HG03469 (cell line): ENCODE measurements around the gene APOE.
"Not testable (repeated sequence)": the region's sequence is repeated elsewhere in the genome, so short reads cannot be mapped to it uniquely, and the experiment has no call there.

Experiments
- ATAC-seq: cut with Tn5 transposase; IDR thresholded peaks from one replicate; pipeline ENCODE4 v1.9.1; 2021; ENCODE audit warnings: mild to moderate bottlenecking, moderate library complexity, moderate number of reproducible peaks; ENCODE audit not compliant: unreplicated experiment

The APOE gene

DNA sequence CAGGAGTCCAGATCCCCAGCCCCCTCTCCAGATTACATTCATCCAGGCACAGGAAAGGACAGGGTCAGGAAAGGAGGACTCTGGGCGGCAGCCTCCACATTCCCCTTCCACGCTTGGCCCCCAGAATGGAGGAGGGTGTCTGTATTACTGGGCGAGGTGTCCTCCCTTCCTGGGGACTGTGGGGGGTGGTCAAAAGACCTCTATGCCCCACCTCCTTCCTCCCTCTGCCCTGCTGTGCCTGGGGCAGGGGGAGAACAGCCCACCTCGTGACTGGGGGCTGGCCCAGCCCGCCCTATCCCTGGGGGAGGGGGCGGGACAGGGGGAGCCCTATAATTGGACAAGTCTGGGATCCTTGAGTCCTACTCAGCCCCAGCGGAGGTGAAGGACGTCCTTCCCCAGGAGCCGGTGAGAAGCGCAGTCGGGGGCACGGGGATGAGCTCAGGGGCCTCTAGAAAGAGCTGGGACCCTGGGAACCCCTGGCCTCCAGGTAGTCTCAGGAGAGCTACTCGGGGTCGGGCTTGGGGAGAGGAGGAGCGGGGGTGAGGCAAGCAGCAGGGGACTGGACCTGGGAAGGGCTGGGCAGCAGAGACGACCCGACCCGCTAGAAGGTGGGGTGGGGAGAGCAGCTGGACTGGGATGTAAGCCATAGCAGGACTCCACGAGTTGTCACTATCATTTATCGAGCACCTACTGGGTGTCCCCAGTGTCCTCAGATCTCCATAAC lies at the start of gene APOE:
Gene APOE, plus strand, starts transcription at position 360 of the 724 bp plus-strand sequence. CDS start 829 bp downstream, outside the sequence.
- no peak for ATAC-seq

GRCh38 chr19:44856421-44857083 lies 49.0 kb upstream of the APOE start:
- ATAC-seq = no peak

GRCh38 chr19:44857837-44858236 lies 47.8 kb upstream of the APOE start:
- ATAC-seq = no peak

- not testable (repeated sequence) for ATAC-seq
Measured at GRCh38 chr19:44861576-44861975, 44.0 kb upstream of the APOE start.

DNA sequence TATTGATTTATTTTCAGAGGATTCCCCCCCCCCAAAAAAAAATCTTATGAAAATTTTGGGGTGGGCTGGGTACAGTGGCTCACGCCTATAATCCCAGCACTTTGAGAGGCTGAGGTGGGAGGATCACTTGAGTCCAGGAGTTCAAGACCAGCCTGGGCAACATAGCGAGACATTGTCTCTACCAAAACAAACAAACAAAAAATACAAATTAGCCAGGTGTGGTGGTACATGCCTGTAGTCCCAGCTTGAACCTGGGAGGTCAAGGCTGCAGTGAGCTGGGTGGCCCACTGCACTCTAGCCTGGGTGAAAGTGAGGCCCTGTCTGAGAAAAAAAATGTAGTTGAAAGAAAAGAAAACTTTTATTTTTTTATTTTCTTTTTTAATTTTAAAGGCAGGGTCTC lies 41.6 kb upstream of the APOE start:
- no peak for ATAC-seq

DNA sequence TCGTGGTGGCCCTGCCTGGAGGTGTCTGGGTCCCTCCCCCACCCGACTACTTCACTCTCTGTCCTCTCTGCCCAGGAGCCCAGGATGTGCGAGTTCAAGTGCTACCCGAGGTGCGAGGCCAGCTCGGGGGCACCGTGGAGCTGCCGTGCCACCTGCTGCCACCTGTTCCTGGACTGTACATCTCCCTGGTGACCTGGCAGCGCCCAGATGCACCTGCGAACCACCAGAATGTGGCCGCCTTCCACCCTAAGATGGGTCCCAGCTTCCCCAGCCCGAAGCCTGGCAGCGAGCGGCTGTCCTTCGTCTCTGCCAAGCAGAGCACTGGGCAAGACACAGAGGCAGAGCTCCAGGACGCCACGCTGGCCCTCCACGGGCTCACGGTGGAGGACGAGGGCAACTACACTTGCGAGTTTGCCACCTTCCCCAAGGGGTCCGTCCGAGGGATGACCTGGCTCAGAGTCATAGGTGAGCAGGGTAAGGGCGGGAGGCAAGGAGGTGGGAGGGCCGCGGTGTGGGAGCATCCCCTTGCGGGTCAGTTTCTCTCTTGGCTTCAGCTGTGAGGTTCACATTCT lies 40.3 kb upstream of the APOE start:
- no peak for ATAC-seq

DNA sequence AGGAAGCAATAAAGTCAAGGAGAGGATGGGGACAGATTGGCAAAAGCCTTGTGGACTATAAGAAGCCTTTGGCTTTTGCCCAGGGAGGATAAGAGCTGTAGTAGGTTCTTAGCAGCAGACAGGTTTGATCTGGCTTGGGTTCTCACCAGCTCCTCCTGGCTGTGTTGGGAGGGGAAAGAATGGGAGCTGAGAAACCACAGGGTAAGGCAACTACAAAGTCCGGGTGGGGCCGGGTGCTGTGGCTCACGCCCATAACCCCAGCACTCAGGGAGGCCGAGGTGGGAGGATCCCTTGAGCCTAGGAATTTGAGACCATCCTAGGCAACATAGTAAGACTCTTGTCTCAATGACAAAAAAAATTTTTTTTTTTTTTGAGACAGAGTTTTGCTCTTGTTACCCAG lies 38.9 kb upstream of the APOE start:
- no peak for ATAC-seq

DNA sequence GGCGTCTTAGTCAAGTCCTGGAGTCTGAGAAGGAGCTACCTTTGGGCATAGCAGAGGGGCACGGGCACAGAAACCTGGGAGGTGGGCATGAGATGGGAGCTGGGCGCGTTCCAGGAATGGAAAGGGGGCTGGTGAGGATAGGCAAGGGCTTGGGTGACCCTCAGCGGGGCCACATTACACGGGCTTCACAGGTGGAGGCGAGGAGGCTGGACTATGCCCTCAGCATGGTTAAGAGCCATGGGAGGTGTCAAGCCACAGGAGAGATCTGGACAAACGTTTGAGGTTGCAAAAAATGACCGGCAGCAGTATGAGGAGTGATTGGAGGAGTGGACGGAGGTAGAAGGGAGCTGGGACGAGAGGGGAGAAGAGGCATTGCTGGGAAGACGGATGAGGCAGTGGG lies 38.0 kb upstream of the APOE start:
- ATAC-seq = no peak

DNA sequence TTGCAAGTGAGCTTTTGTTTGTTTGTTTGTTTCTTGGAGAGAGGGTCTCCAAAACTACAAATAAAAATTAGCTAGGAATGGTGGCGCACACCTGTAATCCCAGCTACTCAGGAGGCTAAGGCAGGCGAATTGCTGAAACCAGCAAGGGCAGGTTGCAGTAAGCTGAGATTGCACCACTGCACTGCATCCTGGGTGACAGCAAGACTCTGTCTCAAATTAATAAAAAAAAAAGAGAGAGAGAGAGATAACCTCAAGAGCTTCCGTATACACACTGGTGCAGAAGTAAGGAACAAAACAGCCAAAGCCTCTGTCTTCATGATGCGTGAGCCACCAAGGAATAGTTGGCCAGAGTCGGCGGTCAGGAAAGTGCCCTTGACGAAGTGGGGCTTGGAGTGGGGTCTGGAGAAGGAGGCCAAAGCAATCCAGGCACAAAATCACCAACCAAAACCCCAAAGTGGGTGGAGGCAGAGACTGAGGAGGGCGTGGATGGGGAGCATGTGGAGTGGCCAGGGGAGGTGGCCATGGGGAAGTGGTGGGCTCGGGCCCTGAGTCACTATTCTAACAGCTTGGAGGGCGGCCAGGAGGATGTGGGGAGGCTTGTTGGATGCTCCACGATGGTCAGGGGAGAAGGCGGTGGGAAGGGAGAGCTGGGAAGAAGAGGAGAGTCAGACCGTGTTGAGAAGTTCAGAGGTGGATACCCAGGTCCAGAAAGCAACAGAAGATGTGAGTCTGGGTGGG lies 35.7 kb upstream of the APOE start:
- ATAC-seq = no peak

- no peak for ATAC-seq
Measured at GRCh38 chr19:44871809-44872208, 33.8 kb upstream of the APOE start.

DNA sequence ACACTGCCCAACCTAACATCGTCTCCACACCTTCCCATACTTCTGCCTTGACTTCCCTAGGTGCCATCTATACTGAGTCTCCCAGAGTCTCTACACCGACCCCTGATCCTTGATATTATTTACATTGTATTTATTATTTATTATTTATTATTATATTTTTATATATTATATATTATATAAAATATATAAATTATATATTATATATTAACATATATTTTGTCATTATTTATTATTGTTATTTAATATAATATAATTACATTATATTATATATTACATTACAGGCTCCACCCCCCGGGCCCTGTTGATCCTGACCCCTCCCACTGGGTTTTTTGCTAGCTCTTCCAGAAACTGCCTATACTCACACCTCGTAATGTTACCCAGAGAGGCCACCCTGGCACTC lies 32.9 kb upstream of the APOE start:
- no peak for ATAC-seq

DNA sequence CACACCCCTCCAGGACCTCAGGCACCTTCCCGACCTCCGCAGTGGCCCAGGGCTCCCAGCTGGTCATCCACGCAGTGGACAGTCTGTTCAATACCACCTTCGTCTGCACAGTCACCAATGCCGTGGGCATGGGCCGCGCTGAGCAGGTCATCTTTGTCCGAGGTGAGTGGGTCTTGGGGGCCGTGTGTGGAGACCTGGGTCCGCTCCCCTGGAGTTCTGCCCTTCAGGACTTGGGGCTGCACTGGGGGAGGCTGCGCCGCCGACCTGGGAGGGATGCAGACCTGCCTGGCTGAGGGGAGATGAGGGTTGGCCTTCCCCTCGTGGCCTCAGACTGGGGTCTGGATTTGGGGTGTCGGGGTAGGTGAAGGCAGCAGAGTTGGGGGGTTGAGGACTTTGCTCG lies 31.3 kb upstream of the APOE start:
- no peak for ATAC-seq

- ATAC-seq = no peak
Measured at GRCh38 chr19:44875666-44876451, 29.7 kb upstream of the APOE start.

GRCh38 chr19:44876930-44877535 lies 28.6 kb upstream of the APOE start:
- ATAC-seq = no peak

DNA sequence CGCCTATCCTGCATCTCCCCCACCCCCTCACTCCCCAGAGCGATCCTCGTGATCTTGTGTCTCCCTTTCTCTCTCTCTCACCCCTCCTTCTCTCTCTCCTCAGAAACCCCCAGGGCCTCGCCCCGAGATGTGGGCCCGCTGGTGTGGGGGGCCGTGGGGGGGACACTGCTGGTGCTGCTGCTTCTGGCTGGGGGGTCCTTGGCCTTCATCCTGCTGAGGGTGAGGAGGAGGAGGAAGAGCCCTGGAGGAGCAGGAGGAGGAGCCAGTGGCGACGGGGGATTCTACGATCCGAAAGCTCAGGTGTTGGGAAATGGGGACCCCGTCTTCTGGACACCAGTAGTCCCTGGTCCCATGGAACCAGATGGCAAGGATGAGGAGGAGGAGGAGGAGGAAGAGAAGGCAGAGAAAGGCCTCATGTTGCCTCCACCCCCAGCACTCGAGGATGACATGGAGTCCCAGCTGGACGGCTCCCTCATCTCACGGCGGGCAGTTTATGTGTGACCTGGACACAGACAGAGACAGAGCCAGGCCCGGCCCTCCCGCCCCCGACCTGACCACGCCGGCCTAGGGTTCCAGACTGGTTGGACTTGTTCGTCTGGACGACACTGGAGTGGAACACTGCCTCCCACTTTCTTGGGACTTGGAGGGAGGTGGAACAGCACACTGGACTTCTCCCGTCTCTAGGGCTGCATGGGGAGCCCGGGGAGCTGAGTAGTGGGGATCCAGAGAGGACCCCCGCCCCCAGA lies 27.3 kb upstream of the APOE start:
- no peak for ATAC-seq

- no peak for ATAC-seq
Measured at GRCh38 chr19:44879309-44880065, 26.1 kb upstream of the APOE start.

DNA sequence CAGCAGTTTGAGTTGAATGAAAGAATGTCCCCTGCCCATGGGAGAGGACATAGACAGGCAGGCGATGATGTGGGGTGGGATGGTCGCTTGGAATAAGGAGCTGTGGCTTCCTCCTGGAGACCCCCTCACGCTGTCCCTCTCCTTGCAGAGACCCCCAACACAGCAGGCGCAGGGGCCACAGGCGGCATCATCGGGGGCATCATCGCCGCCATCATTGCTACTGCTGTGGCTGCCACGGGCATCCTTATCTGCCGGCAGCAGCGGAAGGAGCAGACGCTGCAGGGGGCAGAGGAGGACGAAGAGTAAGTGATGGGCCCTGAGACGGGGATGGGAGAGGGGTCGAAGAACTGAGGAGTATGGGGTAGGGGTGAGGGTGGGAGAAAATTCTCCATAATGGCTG lies 23.5 kb upstream of the APOE start:
- ATAC-seq = no peak

DNA sequence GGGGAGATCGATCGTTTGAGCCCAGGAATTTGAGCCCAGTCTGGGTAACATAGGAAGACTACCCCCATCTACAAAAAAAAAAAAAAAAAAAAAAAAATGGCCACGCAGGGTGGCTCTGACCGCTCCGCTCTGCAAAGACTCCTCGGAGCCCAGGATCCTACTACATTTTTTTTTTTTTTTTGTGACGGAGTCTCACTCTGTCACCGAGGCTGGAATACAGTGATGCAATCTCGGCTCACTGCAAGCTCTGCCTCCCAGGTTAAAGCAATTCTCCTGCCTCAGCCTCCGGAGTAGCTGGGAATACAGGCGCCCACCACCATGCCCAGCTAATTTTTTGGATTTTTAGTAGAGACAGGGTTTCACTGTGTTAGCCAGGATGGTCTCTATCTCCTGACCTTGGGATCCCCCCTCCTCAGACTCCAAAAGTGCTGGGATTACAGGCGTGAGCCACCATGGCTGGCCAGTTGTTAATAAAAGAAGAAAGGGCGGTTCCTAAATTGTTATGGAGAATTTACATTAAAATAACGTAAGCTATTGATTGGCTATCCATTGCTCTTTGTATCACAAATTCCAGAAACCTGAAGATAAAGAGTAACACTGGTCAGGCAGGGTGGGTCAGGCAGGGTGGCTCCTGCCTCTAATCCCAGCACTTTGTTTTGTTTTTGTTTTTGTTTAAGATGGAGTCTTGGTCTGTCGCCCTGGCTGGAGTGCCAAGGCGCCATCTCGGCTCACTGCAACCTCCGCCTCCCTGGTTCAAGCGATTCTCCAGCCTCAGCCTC lies 22.8 kb upstream of the APOE start:
- ATAC-seq = not testable (repeated sequence)
